Liver (tissue), 9 donors: Measurements from ENCODE around the gene UGT1A6. TPM values are rescaled to one million over a fixed set of nuclear protein-coding genes. Genes with fewer than 3 reads are reported as not detected.
"Not testable (repeated sequence)": the region's sequence is repeated elsewhere in the genome, so short reads cannot be mapped to it uniquely, and the experiment has no call there.

Source experiments
- DNase-seq: peaks from one replicate; pipeline ENCODE4 v3.0.0-alpha.2; 2017; ENCODE audit warnings: low spot score
- H3K27ac ChIP-seq, 2 donors: one replicate each; pipeline ENCODE4 v1.7.0; 2013; ENCODE audit warnings: inconsistent platforms in 2 of 2, low read length in 2 of 2, control low read depth in 1 of 2, low read depth in 1 of 2, mild to moderate bottlenecking in 1 of 2
- H3K27me3 ChIP-seq, 4 donors: one replicate each; pipeline versions ENCODE4 v1.6.1 to v1.7.0; 2013; ENCODE audit warnings: low read length in 3 of 4, inconsistent platforms in 1 of 4, mild to moderate bottlenecking in 1 of 4, moderate library complexity in 1 of 4; ENCODE audit not compliant: control insufficient read depth in 4 of 4, insufficient read depth in 4 of 4
- H3K36me3 ChIP-seq, 4 donors: one replicate each; pipeline versions ENCODE4 v1.6.1 to v1.7.0; 2013; ENCODE audit warnings: low read length in 3 of 4, mild to moderate bottlenecking in 3 of 4, low read depth in 1 of 4, moderate library complexity in 1 of 4; ENCODE audit not compliant: control insufficient read depth in 4 of 4, insufficient read depth in 3 of 4
- H3K4me1 ChIP-seq, 4 donors: one replicate each; pipeline versions ENCODE4 v1.6.1 to v1.7.0; 2013; ENCODE audit warnings: low read length in 3 of 4, mild to moderate bottlenecking in 3 of 4, moderate library complexity in 1 of 4; ENCODE audit not compliant: control insufficient read depth in 4 of 4, insufficient read depth in 4 of 4
- H3K4me3 ChIP-seq, 3 donors: one replicate each; pipeline versions ENCODE4 v1.6.1 to v1.7.0; 2013; ENCODE audit warnings: low read length in 3 of 3, control low read depth in 1 of 3, low read depth in 1 of 3, mild to moderate bottlenecking in 1 of 3
- H3K9ac ChIP-seq, 2 donors: one replicate each; pipeline ENCODE4 v1.7.0; 2013; ENCODE audit warnings: low read length in 2 of 2, mild to moderate bottlenecking in 2 of 2, moderate library complexity in 2 of 2, control low read depth in 1 of 2, low read depth in 1 of 2
- H3K9me3 ChIP-seq, 4 donors: one replicate each; pipeline versions ENCODE4 v1.6.1 to v1.7.0; 2013; ENCODE audit warnings: low read length in 3 of 4; ENCODE audit not compliant: control insufficient read depth in 4 of 4
- EGR1 ChIP-seq, 2 donors: IDR thresholded peaks; 2 replicates each; pipeline ENCODE4 v1.6.1; 2016 to 2018; ENCODE audit warnings: antibody characterized with exemption in 2 of 2, low read depth in 2 of 2
- FOXA1 ChIP-seq: IDR thresholded peaks from 2 replicates; pipeline ENCODE4 v1.6.1; 2016; ENCODE audit warnings: antibody characterized with exemption
- FOXA2 ChIP-seq: IDR thresholded peaks from 2 replicates; pipeline ENCODE4 v1.6.1; 2016; ENCODE audit warnings: antibody characterized with exemption
- GABPA ChIP-seq, 2 donors: IDR thresholded peaks in 1 of 2; conservative IDR thresholded peaks in 1 of 2; 2 replicates each; pipeline ENCODE4 v1.6.1; 2016; ENCODE audit warnings: antibody characterized with exemption in 2 of 2, mild to moderate bottlenecking in 1 of 2, moderate library complexity in 1 of 2
- HNF4A ChIP-seq, 2 donors: conservative IDR thresholded peaks; 2 replicates each; pipeline ENCODE4 v1.6.1; 2016; ENCODE audit warnings: antibody characterized with exemption in 2 of 2, mild to moderate bottlenecking in 2 of 2
- HNF4G ChIP-seq: IDR thresholded peaks from 2 replicates; pipeline ENCODE4 v1.6.1; 2016; ENCODE audit warnings: antibody characterized with exemption
- JUND ChIP-seq, 2 donors: IDR thresholded peaks; 2 replicates each; pipeline ENCODE4 v1.6.1; 2016; ENCODE audit warnings: antibody characterized with exemption in 2 of 2
- NR2F2 ChIP-seq: IDR thresholded peaks from 2 replicates; pipeline ENCODE4 v1.6.1; 2016; ENCODE audit warnings: antibody characterized with exemption
- RAD21 ChIP-seq, 2 donors: IDR thresholded peaks; 2 replicates each; pipeline ENCODE4 v1.6.1; 2016; ENCODE audit warnings: antibody characterized with exemption in 2 of 2, mild to moderate bottlenecking in 2 of 2
- RXRA ChIP-seq, 2 donors: IDR thresholded peaks; 2 replicates each; pipeline ENCODE4 v1.6.1; 2017 to 2018; ENCODE audit warnings: antibody characterized with exemption in 2 of 2, mild to moderate bottlenecking in 1 of 2
- SP1 ChIP-seq: IDR thresholded peaks from 2 replicates; pipeline ENCODE4 v1.6.1; 2018; ENCODE audit warnings: antibody characterized with exemption, mild to moderate bottlenecking
- TAF1 ChIP-seq: conservative IDR thresholded peaks from 2 replicates; pipeline ENCODE4 v1.6.1; 2016; ENCODE audit warnings: antibody characterized with exemption, mild to moderate bottlenecking
- YY1 ChIP-seq: IDR thresholded peaks from 2 replicates; pipeline ENCODE4 v1.6.1; 2016; ENCODE audit warnings: antibody characterized with exemption, mild to moderate bottlenecking
- WGBS: extraction: QIAGEN DNeasy Blood & Tissue Kit; methylation state at CpG from one replicate; pipeline ENCODE4 v1.1.7; 2013; 5-methylcytosine and 5-hydroxymethylcytosine counted together
- polyA plus RNA-seq, 2 donors: library from polyadenylated mRNA; stranded (reverse) in 1 of 2; unstranded in 1 of 2; fragments of 200-250 nt in 1 of 2; fragments of >200 nt in 1 of 2; fragmentation: Nextera tagmentation in 1 of 2; extraction: Ambion mirVana in 1 of 2; gene quantifications; one replicate each; pipeline versions ENCODE4 v1.2.1 to v1.2.3, GENCODE V29; 2013 to 2015
- total RNA-seq, 2 donors: library from RNA; depleted of rRNA; stranded (reverse); fragments of >200 nt; gene quantifications; one replicate each; pipeline ENCODE4 v1.2.3, GENCODE V29; 2014
- TF ChIP-seq, protein P1 (sequence below): IDR thresholded peaks from 2 replicates; pipeline ENCODE4 v1.6.1; 2016; ENCODE audit warnings: antibody characterized with exemption, mild to moderate bottlenecking
- TF ChIP-seq, protein P2 (sequence below): IDR thresholded peaks from 2 replicates; pipeline ENCODE4 v1.6.1; 2016; ENCODE audit warnings: antibody characterized with exemption
- TF ChIP-seq, protein P3 (sequence below): IDR thresholded peaks from 2 replicates; pipeline ENCODE4 v1.6.1; 2016; ENCODE audit warnings: antibody characterized with exemption
- TF ChIP-seq, protein P4 (sequence below): IDR thresholded peaks from 2 replicates; pipeline ENCODE4 v1.6.1; 2016; ENCODE audit warnings: antibody characterized with exemption
- TF ChIP-seq, protein P5 (sequence below): fragments of 150-350 bp; IDR thresholded peaks from 2 replicates; pipeline ENCODE4 v1.5.1; 2017; ENCODE audit warnings: improper control_type of control experiment, low read depth, low read length; ENCODE audit not compliant: missing input control
- donor health status: healthy.
- donor health status: healthy.
- donor health status: healthy.
- donor health status: healthy.
- donor health status: healthy.

UGT1A6 gene
- total and polyA plus RNA-seq, 4 donors: 33.4 to 103 (median 46.5) TPM; not detected in 1

DNA sequence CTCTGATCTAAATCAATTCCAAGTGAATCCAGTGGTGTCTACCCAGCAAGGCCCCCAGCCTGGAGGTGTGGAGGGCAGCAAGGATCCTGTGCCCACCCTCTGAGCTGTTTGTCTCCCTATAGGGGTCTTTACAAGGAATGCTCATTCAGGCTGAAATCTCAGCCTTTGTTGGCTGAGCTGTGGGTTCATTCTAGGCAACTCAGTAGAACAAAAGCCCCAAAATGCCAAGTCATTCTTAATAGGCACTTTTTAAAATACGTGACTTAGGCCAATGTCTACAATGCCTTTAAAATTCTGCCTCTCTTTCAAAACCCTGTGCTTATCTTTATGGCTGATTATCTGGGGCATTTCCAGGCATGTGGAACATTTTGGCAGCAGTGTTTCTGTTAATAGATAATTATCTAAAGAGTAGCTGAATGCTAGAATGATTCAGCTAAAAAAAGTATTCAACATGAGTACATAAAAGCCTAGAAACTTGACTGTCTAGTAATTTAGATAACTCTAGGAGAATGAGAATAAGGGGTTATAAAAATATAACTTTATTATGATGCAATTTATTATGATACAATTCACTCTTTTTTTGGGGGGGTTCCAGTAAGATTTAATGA is 7.4 kb downstream of the UGT1A6 start:
- H3K9ac ChIP-seq: no peak overlapping the region
- H3K4me3 ChIP-seq: no peak overlapping the region
- DNase-seq: no peak
- H3K4me1 ChIP-seq: peaks cover 6 to 38% (median 18%) of the 10 kb centered on the region in 4 donors
- peak overlapping the region; percentile 83 for H3K27ac ChIP-seq
- TF ChIP-seq FOXA1 (peak; percentile 72), JUND (IDR thresholded peaks at IDR 0.05) (peak; percentile 41 to 83), RXRA (IDR thresholded peaks at IDR 0.05) (peak; percentile 92 to 98), EGR1 (IDR thresholded peaks at IDR 0.05; ENCODE audit: low read depth in 2 of 2) (peak; percentile 39 to 41), GABPA (IDR thresholded peaks at IDR 0.05 in 1 of 2, conservative IDR thresholded peaks at IDR 0.05 in 1 of 2) (peak in 1 of 2 donors; percentile 27), SP1 (peak; percentile 86), RAD21 (IDR thresholded peaks at IDR 0.05) (peak; percentile 59 to 63), HNF4A (conservative IDR thresholded peaks at IDR 0.05) (peak; percentile 83 to 93), YY1 (peak; percentile 82), TAF1 (no peak), HNF4G (no peak), NR2F2 (no peak), FOXA2 (peak; percentile 86)
- TF ChIP-seq, protein P1, sequence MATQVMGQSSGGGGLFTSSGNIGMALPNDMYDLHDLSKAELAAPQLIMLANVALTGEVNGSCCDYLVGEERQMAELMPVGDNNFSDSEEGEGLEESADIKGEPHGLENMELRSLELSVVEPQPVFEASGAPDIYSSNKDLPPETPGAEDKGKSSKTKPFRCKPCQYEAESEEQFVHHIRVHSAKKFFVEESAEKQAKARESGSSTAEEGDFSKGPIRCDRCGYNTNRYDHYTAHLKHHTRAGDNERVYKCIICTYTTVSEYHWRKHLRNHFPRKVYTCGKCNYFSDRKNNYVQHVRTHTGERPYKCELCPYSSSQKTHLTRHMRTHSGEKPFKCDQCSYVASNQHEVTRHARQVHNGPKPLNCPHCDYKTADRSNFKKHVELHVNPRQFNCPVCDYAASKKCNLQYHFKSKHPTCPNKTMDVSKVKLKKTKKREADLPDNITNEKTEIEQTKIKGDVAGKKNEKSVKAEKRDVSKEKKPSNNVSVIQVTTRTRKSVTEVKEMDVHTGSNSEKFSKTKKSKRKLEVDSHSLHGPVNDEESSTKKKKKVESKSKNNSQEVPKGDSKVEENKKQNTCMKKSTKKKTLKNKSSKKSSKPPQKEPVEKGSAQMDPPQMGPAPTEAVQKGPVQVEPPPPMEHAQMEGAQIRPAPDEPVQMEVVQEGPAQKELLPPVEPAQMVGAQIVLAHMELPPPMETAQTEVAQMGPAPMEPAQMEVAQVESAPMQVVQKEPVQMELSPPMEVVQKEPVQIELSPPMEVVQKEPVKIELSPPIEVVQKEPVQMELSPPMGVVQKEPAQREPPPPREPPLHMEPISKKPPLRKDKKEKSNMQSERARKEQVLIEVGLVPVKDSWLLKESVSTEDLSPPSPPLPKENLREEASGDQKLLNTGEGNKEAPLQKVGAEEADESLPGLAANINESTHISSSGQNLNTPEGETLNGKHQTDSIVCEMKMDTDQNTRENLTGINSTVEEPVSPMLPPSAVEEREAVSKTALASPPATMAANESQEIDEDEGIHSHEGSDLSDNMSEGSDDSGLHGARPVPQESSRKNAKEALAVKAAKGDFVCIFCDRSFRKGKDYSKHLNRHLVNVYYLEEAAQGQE: peak; percentile 70
- TF ChIP-seq, protein P2, sequence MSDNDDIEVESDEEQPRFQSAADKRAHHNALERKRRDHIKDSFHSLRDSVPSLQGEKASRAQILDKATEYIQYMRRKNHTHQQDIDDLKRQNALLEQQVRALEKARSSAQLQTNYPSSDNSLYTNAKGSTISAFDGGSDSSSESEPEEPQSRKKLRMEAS: peak; percentile 85
- TF ChIP-seq, protein P3, sequence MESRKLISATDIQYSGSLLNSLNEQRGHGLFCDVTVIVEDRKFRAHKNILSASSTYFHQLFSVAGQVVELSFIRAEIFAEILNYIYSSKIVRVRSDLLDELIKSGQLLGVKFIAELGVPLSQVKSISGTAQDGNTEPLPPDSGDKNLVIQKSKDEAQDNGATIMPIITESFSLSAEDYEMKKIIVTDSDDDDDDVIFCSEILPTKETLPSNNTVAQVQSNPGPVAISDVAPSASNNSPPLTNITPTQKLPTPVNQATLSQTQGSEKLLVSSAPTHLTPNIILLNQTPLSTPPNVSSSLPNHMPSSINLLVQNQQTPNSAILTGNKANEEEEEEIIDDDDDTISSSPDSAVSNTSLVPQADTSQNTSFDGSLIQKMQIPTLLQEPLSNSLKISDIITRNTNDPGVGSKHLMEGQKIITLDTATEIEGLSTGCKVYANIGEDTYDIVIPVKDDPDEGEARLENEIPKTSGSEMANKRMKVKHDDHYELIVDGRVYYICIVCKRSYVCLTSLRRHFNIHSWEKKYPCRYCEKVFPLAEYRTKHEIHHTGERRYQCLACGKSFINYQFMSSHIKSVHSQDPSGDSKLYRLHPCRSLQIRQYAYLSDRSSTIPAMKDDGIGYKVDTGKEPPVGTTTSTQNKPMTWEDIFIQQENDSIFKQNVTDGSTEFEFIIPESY: peak; percentile 95
- TF ChIP-seq, protein P4, sequence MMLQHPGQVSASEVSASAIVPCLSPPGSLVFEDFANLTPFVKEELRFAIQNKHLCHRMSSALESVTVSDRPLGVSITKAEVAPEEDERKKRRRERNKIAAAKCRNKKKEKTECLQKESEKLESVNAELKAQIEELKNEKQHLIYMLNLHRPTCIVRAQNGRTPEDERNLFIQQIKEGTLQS: peak; percentile 46
- TF ChIP-seq, protein P5, sequence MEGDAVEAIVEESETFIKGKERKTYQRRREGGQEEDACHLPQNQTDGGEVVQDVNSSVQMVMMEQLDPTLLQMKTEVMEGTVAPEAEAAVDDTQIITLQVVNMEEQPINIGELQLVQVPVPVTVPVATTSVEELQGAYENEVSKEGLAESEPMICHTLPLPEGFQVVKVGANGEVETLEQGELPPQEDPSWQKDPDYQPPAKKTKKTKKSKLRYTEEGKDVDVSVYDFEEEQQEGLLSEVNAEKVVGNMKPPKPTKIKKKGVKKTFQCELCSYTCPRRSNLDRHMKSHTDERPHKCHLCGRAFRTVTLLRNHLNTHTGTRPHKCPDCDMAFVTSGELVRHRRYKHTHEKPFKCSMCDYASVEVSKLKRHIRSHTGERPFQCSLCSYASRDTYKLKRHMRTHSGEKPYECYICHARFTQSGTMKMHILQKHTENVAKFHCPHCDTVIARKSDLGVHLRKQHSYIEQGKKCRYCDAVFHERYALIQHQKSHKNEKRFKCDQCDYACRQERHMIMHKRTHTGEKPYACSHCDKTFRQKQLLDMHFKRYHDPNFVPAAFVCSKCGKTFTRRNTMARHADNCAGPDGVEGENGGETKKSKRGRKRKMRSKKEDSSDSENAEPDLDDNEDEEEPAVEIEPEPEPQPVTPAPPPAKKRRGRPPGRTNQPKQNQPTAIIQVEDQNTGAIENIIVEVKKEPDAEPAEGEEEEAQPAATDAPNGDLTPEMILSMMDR: no peak
- no peaks in the 10 kb centered on the region for H3K9me3 ChIP-seq
- no peaks in the 10 kb centered on the region for H3K27me3 ChIP-seq
- 15% methylated on average over 1 of the region's 1 CpG for WGBS
- H3K36me3 ChIP-seq: no peaks in the 10 kb centered on the region

DNA sequence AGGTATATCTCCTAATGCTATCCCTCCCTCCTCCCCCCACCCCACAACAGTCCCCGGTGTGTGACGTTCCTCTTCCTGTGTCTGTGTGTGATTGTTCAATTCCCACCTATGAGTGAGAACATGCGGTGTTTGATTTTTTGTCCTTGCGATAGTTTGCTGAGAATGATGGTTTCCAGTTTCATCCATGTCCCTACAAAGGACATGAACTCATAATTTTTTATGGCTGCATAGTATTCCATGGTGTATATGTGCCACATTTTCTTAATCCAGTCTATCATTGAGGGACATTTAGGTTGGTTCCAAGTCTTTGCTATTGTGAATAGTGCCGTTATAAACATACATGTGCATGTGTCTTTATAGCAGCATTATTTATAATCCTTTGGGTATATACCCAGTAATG is 8.2 kb downstream of the UGT1A6 start:
- not testable (repeated sequence) for H3K36me3 ChIP-seq, DNase-seq, H3K27me3 ChIP-seq, H3K9me3 ChIP-seq, H3K27ac ChIP-seq, H3K4me3 ChIP-seq, H3K9ac ChIP-seq
- H3K4me1 ChIP-seq: peaks cover 11 to 41% (median 22%) of the 10 kb centered on the region in 4 donors
- 82% methylated on average over 5 of the region's 5 CpGs for WGBS
